ENCODE data around the gene EPB41L5.
"Not testable (repeated sequence)": the region's sequence is repeated elsewhere in the genome, so short reads cannot be mapped to it uniquely, and the experiment has no call there.

EPB41L5 gene

DNA sequence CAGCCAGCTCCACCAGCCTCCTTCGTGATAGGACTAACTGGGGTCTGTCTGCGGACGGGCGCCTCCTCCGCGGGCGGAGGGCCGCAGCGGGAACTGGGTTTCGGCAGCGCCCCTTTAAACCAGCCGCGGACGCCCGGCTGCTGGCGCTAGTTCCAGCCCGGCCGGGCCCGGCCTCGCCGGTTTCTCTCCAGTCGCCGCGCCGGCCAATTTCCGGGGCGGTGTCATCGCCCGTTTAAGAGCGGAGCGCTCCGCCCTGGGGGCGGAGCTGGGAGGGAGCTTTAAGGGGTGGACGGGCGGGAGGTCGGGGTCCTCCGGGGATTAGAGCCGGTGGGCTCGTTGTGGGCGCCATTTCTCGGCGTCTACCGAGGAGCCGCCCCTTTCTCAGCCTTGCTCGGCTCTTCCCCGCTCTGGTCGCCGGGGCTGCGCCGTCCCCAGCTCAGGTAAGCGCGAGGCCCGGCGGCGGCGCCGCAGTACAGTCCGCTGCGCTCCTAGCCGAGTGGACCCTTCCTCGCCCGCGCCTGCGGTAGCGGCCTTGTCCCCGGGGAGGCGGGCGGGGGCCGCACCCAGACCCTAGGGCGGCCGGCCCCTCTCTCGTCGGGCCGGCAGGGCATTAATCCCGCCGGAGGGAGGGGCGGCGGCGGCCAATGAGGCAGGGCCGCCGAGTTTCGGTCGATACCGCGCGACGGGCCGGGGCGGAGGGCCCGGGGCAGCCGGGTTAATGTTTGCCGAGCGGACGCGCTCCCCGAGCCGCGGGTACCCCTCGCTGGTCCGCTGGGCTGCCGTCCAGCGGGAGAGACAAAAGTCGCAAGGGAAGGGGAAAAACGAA lies at the start of gene EPB41L5:
EPB41L5 (plus strand) TSS at position 307 of the 826 bp plus-strand sequence. CDS start 6,008 bp downstream, outside the sequence.
- peak; percentile 81 to 85 for DNase-seq

DNA sequence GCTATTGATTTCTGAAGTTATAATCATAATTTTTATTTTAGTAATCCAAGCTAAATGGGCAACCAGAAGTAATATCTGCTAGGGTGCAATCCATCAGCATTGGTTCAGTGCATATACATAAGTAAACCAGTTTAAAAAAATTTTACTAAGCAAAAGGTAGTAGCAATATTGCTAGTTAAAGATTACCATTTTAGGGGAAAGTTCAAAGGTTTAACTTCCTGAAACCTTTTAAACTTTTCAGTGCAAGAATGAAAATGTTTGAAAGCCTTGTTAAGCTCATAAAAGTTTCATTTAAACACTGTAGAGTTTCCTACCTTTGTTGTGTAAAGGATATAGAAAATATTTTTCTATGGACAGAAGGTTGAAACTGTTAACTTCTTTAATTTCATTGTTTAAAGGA lies 31.0 kb upstream of the EPB41L5 start:
- DNase-seq = no peak

DNA sequence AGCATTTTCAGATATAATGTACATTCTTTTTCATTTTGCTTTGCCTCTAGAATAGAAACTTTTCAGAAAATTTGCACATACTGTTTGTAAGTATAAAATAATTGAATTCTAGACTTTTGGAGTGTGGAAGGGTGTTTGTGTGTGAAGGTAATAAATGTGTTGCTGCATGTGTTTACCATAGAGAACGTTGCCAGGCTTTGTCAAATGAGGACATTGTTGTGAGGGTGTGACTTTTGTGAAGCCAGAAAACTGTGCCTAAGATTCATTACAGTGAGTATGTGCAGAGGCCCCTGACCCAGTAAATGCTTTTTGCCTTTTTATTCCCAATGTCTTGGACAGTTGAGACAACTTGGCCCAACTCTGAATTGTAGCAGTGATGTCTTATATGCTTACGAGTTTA lies 30.4 kb upstream of the EPB41L5 start:
- DNase-seq = no peak

DNA sequence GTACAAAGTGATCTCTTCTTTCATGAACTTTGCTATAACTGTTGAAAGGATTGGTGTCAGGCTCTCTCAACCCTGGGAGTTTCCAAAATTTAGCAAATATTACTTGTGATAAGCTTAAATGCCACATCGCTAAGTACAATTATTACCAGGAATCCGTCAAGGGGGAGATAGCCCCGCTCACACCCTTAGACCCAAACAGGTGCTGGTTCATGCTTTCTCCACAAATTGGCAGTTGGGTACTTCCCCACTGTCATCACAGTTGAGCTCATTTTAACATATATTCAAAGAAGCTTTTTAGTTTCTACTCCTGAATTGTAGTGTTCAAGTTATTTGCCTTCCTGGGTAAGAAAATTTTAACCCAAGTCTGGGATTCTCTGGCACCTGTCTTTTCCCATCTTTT lies 29.8 kb upstream of the EPB41L5 start:
- DNase-seq = no peak

DNA sequence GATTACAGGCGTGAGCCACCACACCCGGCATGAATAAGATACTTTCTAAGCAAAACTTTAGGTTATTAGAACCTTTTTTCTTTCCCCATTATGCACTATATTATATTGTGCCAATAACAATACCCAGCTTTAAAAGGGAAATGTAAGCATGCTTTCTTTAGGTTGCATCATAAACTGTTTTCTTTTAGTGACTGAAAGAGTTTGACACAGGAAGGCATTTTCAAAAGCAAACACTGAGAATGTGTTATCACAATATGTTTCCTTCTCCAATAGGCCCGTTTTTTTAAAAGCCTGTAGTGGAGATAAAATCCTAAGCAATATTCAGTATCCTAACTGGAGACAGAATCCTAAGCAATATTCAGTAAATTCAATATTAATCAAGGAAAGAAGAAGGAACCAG lies 16.7 kb upstream of the EPB41L5 start:
- DNase-seq = no peak

DNA sequence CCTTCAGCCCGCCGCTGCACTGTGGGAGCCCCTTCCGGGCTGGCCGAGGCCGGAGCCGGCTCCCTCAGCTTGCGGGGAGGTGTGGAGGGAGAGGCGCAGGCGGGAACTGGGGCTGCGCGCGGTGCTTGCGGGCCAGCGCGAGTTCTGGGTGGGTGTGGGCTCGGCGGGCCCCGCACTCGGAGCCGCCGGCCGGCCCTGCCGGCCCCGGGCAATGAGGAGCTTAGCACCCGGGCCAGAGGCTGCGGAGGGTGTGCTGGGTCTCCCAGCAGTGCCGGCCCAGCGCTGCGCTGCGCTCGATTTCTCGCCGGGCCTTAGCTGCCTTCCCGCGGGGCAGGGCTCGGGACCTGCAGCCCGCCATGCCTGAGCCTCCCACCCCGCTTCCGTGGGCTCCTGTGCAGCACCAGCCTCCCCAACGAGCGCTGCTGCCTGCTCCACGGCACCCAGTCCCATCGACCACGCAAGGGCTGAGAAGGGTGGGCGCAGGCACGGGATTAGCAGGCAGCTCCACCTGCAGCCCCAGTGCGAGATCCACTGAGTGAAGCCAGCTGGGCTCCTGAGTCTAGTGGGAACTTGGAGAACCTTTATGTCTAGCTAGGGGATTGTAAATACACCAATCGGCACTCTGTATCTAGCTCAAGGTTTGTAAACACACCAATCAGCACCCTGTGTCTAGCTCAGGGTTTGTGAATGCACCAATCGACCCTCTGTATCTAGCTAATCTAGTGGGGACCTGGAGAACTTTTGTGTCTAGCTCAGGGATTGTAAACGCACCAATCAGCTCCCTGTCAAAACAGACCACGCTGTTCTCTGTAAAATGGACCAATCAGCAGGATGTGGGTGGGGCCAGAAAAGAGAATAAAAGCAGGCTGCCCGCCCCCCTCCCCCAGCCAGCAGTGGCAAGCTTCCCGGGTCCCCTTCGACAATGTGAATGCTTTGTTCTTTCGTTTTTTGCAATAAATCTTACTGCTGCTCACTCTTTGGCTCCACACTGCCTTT lies 15.7 kb upstream of the EPB41L5 start:
- DNase-seq = not testable (repeated sequence)

DNA sequence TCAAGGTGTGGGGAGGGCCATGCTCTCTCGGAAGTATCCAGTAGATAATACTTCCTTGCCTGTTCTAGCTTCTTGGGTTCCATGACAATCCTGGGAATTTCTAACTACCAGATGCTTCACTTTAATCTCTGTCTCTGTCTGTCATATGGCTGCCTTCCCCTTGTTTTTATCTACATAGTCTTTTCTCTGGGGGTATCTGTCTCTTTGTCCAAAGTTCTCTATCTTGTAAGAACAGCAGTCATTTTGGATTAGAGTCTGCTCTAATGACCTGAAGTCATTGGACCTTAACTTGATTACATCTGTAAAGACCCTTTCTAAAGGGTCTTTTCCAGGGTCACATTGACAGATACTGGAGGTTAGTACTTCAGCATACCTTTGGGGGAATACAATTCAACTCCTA lies 11.4 kb upstream of the EPB41L5 start:
- DNase-seq = no peak

DNA sequence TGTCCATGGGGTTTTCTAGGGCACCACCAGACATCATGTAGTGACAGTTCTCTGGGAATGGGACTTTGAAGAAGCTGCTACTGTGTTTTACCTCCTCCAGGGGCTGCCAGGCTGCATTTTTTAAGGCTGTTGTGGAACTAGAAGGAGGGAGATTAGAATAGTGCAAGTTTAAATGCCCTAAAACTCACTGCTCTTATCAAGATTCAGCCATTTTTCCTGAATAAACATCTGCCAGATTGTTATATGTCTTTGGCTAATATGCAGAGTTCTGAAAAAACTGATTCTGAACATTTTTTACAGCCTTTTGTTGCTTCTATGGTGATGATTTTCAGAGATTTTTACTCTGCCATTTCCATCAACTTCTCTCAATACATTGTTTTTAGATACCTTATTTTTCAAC lies 8.6 kb upstream of the EPB41L5 start:
- DNase-seq = no peak

DNA sequence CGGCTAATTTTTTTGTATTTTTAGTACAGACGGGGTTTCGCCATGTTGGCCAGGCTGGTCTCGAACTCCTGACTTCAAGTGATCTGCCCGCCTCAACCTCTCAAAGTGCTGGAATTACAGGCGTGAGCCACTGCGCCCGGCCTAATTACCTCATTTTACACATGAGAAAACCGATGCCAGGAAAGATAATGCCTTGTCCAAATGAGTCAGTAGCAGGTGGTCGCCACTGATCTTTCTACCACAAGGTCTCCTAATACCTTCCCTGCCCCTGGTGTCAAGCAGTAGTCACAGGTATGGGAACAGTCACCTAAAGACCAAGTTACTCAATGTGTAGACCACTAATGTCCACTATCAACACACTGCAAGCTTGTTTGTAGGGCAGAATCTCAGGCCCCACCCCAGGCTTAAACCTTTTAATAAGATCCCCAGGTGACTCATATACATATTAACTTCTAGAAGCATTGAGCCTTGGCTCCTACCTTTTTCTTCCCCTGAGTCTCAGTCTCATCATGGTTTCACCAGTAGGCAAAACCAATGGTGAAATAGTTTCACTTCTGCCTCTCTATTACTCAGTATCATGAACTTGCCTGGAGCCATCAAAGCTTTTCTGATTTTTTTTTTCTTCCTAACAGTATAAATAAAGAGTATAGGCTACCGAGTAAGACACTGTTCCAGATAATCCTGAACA lies 6.9 kb upstream of the EPB41L5 start:
- no peak for DNase-seq

DNA sequence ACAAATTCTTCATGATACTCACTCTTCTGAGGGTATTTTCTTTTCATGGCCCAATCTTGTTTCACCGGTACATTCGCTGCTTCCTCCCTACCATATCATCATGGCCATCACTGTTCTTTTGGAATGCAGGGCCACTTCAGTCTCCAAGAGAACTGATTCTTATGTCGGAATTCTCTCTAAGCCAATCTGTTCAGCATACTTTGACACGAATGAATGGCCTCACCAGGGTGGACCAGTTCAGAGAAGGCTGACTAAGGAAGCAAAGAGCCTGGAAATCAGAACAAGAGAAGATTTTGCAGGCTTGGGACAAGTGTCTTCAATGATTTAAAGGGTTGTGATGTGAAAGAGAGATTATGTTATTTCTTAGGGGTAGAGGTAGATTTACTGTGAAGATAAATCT lies 5.0 kb upstream of the EPB41L5 start:
- no peak for DNase-seq

DNA sequence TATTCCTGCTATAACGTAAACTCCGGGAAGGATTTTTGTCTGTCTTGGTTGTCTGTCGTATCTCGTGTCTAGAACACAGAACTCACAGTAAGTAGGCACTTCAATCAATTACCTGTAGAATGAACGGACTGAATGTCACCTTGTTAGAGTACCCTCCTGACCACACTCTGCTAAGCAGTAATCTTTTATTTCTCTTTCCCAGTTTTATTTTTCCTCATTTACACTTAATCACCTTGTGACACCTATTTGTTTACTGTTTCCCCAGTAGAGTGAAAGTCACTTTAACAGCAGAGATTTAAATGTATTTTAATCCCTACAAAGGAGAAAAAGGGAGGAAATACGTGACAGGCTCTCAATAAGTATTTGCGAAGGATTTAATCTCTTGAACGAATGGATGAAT lies 514 bp upstream of the EPB41L5 start:
- DNase-seq = no peak

DNA sequence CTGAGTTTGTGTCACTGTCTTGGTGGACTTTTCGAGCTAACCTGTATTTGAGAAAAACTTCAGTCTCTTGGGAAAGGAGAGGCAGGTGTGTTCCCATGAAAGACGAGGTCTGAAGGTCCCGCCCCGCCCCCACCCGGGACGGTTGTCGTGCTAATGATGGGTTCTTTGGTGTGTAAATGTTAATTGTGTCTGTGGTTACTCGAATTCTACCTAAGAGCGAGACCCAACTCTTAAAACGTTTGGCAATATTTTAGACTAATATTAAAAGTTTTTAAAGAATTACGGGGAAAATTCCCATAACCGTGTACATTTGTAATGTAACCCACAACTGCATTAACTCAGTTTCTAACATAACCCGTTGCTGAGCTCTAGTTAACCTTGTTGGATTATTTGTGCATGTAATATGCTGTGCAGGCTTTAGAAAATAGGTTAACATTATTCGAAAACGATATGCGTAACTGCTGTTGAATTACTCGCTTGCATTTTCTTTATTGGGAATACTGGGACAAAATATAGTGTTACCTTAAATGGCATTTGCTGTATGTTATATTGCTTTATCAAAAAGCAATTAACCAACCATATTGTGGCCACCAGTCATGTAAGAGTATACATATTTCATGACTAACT lies 833 bp downstream of the EPB41L5 start:
- peak in 1 of 2 experiments; percentile 18 for DNase-seq

DNA sequence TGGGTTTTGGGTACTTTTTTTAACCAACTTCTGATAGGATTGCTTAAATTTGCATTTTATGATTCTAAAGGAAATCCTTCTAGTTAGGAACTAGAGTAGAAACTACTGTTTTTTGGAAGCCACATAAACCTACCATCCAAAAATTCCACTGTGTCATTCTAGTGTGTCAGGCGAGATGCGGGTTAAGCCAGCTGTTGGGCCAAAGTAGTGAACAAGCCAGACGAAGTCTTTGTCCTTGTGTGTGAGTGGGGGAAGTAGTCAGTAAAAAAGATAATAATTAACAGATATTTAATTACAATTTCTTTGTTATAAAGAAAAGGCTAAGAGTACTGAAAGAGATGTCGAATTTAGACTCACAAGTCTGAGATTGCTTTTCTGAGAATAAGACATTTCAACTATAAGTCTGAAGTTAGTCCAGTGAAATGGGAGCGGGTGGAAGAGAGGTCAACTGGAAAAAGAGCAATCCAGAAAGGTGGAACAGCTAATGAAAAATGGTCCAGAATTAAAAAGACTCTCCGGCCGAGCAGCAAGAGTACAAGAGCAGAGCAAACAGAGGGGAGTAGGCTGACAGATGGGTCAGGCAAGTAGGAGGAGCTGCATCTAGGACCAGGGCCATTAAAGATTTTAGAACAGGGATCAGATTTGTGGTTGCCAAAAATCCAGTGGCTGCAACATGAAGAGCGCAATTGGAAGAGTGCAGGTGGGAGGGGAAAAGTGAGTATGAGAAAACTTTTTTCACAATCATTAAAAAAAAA lies 1.5 kb downstream of the EPB41L5 start:
- DNase-seq = no peak

DNA sequence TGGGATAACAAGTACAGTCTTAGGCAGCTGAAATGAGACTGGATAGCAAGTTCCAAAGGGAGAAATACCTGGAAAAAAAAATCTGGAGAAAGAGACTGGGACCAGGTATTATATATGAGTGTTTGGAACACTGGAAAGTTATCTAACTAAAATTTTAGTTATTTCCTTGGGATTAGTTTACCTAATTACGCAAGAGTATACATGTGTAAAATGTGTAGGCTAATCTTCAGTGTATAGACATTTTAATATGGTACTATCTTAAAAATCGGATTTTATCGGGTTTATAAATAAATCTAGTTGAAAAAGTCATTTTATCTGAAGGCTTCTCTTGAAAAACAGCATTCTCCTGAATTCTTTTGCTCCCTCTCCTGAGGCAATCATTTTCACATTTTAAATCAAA lies 3.9 kb downstream of the EPB41L5 start:
- no peak for DNase-seq

DNA sequence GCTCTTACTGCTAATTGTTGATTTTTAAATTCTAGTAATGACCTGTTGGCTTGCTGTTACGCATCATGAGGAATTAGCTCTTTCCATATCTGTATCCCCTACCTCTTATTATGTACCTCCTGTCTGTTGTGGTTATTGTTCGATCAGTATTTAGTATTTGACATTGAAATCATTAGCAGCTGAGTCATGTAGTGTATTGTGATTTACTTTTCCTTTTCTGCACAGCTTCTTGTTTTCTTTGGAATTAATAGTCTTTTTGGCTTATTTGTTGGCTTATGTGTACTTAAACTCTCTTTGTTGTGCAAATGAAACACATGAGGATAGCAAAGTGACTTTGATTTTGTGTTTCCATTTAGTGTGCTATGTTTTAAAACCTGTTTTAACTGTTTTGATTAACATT lies 4.3 kb downstream of the EPB41L5 start:
- DNase-seq = no peak

DNA sequence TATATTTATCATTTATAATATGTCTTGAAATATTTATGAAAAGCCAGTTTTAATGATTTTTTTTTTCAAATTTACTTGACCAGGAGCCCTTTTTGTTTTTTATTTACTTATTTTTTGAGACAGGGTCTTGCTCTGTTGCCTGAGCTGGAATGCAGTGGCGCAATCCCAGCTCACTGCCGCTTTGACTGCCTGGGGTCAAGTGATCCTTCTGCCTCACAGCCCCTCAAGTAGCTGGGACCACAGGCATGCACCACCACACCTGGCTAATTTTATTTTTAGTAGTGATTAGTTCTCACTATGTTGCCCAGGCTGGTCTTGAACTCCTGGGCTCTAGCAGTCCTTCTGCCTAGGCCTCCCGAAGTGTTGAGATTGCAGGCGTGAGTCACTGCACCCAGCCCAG lies 5.7 kb downstream of the EPB41L5 start:
- no peak for DNase-seq

DNA sequence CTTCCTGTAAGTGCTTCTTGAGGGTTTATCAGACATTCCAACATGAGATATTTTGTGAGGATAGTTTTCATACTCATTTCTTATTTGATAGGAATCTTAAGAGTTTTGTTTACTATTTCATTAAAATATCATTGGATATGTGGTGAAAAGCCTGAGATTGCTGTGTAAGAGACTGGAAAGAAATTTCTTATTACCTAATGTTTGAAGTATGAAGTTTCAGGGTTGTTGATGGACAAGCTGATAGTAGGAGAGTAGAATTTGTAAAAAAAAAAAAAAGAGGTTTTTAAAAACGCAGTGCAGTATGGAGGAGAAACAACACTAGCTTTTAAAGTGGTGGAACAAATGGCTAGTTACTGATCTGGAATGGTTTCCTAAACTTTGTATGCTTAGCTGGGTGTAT lies 7.7 kb downstream of the EPB41L5 start:
- DNase-seq = no peak

DNA sequence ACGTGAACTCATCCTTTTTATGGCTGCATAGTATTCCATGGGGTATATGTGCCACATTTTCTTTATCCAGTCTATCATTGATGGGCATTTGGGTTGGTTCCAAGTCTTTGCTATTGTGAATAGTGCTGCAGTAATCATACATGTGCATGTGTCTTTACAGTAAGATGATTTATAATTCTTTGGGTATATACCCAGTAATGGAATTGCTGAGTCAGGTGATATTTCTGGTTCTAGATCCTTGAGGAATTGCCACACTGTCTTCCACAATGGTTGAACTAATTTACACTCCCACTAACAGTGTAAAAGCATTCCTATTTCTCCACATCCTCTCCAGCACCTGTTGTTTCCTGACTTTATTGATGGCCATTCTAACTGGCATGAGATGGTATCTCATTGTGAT lies 9.6 kb downstream of the EPB41L5 start:
- DNase-seq = not testable (repeated sequence)

DNA sequence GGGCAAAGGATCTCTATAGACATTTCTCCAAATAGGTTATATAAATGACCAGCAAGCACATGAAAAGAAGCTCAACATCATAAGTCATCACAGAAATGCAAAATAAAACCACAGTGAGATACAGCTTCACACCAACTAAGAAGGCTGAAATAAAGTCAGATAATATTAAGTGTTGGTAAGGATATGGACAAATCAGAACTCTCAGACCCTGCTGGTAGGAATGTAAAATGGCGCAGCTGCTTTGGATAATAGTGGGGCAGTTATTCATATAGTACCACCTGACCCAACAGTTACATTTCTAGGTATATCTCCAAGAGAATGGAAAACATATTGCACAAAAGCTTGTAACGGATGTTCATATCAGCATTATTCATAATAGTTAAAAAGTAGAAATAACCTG lies 14.0 kb downstream of the EPB41L5 start:
- DNase-seq = no peak

DNA sequence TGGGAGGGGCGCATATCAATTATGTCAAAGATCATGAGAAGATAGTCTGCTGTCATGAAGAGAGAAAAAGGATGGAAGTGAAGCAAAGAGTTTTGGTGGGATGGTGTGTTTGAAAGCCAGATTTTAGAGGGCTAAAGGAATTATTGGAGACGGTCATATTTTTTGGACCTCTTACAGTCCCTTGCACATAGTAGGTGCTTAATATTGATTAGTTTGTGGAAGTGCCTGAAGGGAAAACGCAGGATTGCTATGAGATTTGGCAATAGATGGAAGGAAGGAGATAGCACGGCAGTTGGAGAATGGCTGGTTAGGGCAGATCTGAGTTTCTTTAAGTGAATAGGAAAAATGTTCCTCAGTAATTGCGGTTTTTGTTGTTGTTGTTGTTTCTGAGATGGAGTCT lies 15.9 kb downstream of the EPB41L5 start:
- no peak for DNase-seq

DNA sequence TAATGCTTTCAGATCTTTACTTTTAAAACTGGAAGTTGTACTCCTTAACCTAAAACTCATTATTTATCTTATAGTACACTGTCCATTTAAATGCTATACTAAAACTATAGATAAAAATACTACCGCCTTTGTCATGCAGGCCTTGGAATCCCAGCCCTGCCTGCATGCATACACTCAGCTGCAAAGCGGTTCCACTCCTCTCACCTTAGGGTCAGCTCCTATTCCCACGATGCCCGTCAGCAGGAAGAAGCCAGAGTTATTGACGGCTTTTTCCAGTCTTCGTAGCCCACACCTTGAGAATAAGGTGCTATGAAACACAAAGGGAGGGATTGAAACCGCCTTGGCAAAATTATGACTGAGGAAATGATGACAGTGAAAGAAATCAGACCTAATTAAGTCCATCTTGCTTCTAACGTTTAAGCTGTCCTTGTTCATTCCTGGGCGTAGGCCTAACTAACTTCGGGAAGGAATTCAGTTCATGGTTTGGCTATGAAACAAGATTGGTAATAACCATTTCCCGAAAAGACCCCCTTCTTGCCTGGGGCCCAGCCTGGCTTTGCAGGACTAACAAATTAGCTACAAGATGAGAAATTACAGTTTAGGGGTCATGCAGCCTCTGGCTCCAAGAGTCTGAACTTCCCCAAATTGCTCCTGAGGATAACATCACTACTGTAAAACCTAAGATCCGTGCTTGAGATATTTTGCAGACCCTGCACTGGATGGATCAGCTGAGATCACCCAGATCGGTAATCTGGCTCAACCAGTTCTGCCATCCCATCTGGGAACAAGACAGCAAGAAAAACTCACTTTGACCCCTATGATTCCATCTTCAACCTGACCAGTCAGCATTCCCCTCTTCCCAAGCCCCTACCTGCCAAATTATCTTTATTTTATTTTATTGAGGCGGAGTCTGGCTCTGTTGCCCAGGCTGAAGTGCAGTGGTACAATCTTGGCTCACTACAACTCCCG lies 17.1 kb downstream of the EPB41L5 start:
- no peak for DNase-seq
